Stimulated activated CD4-positive, alpha-beta T cell treated with anti-CD3 and anti-CD28 coated beads, Interleukin-2, amount 100 ng/mL, for 4 hours (primary cell): ENCODE results near the gene APOF.
"Not testable (repeated sequence)": the region's sequence is repeated elsewhere in the genome, so short reads cannot be mapped to it uniquely, and the experiment has no call there.

ENCODE experiments used
- DNase-seq: peaks from one replicate; pipeline ENCODE4 v3.0.0-alpha.2; 2020; ENCODE audit warnings: low read depth

Gene APOF, protein sequence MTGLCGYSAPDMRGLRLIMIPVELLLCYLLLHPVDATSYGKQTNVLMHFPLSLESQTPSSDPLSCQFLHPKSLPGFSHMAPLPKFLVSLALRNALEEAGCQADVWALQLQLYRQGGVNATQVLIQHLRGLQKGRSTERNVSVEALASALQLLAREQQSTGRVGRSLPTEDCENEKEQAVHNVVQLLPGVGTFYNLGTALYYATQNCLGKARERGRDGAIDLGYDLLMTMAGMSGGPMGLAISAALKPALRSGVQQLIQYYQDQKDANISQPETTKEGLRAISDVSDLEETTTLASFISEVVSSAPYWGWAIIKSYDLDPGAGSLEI

DNA sequence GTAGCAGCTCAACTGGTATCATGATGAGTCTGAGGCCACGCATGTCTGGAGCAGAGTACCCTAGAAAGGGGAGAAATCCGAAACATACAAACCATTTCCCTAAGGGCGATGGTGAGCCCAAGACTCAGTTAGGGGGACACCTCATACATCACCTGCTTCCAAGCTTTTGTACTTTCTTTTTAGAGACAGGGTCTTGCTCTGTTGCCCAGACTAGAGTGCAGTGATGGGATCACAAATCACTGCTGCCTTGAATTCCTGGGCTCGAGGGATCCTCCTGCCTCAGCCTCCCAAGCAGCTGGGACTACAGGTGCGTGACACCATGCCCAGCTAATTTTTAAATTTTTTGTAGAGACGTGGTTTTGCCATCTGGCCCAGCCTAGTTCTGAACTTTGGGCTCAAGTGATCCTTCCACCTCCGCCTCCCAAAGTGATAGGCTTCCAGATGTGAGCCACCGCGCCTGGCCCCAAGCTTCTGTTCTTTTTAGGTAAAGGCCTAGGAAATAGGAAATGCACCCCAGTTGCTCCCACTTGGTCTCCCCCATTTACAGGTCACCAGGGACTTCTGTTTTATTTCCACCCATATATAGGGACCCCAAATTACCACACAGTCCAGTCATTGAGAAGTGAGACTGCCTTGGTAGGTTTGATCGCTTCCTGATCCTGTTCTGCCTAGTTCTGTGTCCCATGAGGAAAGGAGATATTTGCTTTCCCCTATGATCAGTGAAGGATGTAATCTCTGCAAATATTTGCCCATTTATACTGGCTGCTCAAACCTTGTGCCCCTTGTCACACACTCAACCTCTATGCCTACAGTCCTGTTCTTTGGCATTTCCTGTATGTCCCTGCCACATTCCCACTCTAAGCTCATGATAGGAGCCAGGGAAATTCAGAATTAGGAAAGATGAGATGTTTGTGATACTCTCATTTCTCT is at the start of gene APOF:
APOF (minus strand) TSS at position 728 of the 930 bp plus-strand sequence; CDS start at position 616, 112 bp downstream.
- DNase-seq = no peak

DNA sequence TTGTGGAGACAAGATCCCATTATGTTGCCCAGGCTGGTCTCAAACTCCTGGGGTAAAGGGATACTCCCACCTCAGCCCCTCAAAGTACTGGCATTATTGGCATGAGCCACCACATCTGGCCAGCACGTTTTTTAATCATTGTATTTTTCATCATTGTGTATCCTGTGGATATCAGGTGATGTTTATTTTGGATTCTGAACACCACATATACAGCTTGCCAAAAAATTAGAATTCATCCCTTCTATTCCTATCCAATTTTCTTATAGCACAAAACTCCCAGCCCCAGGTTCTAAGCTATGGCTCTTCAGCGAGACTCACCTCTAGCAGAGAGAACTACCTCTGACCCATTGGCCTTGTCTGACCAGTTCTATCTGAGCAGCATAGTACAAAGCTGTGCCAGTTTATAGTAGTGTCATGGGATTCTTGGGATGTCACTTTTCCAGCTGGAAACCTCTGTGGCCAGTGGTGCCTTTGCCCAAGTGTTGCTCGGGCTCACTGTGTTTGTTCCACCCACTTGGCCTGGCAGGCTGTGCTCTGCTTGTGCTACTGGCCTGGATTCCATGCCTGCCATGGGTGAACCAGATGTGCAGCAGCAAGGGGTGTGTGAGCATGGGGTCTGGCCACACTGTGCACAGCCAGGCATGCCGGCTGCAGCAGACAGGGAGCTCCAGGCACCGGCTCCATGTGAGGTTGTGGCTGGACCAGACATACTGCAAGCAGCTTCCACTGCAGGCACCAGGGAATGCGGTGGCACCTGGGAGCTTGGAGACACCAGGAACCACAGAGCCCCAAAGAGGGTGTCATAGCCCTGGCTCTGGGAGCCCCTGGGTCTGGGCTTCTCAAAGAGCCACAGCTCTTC is 49.4 kb upstream of the APOF start:
- DNase-seq = no peak

DNA sequence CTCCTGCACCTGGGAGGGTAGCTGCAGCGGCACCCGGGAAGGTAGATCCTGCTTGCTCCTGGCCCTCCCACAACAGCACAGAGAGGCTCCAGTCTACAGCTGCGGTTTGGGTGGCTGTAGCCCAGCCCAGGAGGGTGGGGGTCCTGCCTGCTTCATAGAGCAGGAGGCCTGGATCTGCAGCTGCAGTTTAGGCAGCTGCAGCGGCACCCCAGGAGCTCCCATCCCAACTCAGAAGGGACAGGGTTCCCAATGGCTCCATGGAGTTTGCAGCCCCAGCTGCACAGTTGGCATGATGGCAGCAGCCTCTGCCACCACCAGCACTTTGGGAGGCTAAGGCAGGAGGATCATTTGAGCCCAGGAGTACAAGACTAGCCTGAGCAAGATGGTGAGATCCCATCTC is 48.1 kb upstream of the APOF start:
- DNase-seq = no peak

DNA sequence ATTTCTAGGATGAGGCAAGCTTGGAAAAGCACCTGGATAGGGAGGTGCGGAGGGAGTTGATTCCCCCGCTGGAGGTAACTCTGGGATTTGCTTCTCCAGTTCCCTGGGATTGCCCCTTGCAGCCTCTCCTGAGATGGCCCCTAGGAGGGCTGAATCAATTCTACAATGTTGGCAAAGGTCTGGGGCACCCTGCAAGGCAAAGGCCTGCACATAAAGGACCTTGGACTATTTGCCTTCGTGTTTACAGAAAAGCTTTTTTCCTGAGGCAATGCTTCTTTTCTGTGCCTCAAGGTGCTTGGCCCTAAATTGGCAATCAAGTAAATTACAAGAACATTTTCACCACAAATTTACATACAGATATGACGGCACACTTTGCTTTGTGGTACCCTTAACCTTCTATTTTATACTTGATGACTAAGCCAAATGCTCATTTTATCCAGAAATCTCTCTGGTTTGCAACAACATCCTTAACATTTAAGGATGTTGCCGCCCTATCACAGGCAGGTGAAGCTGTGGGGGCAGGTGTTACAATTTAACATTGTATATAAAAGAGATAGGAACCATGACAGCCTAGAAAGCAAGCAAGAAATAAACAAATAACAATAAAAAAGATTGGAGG is 46.3 kb upstream of the APOF start:
- no peak for DNase-seq

DNA sequence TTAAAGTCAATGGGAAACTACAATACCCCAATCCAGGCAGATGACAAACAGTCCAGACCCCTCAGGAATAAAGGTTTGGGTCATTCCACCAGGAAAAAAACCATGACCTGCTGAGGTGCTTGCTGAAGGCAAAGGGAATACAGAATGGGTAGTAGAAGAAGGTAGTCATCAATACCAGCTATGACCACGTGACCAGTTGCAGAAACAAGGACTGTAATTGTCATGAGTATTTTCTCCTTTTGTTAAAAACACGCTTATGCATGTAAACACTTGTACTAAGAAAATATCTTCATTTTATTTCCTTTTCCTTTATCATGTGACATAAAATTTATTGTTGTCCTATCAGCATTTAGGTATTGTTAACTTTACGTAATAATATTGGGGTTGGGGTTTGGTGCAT is 41.6 kb upstream of the APOF start:
- DNase-seq = not testable (repeated sequence)

DNA sequence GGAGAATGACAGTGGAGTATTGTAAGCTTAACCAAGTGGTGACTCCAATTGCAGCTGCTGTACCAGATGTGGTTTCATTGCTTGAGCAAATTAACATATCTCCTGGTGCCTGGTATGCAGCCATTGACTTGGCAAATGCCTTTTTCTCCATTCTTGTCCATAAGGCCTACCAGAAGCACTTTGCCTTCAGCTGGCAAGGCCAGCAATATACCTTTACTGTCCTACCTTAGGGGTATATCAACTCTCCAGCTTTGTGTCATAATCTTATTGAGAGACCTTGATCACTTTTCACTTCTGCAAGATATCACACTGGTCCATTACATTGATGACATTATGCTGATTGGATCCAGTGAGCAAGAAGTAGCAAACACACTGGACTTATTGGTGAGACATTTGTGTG is 39.0 kb upstream of the APOF start:
- not testable (repeated sequence) for DNase-seq

DNA sequence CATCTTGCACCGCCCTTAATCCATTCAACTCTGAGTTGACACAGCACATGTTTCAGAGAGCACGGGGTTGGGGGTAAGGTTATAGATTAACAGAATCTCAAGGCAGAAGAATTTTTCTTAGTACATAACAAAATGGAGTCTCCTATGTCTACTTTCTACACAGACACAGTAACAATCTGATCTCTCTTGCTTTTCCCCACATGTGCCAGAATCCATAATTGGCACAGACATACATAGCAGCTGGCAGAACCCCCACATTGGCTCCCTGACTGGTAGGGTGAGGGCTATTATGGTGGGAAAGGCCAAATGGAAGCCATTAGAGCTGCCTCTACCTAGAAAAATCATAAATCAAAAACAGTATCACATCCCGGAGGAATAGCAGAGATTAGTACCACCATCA is 38.5 kb upstream of the APOF start:
- DNase-seq = not testable (repeated sequence)

DNA sequence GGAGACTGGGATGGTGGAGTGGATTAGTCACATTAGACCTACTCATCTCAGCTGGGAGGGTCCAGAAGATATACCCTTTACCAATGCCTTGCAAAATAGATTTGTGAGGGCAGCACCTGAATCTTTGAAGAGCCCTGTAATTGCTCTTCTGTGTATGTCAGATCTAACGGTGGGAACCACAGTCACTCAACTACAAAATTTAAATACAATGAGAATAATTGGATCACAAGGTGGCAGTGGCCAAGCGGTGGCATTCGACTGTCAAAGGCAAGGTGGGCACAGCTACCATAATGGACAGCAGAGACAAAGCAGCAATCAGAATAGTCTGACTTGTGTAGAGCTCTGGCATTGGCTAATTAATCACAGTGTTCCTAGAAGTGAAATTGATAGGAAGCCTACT is 36.8 kb upstream of the APOF start:
- DNase-seq = not testable (repeated sequence)

DNA sequence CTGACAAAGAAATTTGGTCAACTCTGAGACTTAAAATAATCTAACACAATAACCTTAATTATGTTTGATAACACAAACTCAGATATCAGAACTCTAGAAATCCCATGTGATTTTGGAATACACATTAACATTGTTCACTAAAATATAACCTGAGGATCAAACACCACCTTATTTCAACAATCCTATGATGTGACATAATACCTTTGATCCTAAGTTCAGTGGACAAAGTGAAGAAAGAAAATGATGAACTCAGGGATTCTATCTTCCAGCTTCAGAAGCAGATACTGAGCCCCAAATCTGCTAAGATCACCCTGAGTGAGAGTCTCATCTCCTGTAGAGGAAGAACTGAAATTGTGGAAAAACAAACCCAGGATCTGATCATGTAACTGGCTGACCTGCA is 35.7 kb upstream of the APOF start:
- no peak for DNase-seq

DNA sequence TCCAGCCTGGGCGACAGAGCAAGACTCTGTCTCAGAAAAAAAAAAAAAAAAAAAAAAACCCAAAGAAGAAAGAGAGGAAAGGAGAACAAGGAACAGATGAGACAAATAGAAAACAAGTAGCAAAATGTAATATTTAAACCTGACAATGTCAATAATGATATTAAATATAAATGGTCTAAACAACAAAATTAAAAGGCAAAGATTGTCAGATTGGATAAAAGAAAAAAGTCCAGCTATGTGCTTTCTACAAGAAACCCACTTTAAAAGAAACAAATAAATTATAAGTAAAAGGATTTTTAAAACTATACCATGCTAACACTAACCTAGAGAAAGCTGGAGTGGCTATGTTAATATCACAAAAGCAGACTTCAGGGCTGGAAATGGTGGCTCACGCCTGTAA is 29.7 kb upstream of the APOF start:
- no peak for DNase-seq

DNA sequence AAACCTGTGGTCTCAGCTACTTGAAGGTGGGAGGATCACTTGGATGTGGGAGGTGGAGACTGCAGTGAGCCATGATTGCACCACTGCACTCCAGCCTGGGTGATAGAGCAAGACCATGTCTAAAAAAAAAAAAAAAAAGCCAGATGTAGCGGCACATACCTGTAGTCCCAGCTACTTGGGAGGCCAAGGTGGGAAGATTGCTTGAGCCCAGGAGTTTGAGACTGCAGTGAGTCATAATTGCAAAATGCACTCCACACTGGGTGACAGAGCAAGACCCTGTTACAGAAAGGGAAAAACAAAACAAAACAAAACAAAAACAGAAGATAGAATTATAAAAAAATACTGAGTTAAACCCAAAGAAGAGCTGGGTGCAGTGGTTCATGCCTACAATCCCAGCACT is 29.1 kb upstream of the APOF start:
- DNase-seq = no peak

DNA sequence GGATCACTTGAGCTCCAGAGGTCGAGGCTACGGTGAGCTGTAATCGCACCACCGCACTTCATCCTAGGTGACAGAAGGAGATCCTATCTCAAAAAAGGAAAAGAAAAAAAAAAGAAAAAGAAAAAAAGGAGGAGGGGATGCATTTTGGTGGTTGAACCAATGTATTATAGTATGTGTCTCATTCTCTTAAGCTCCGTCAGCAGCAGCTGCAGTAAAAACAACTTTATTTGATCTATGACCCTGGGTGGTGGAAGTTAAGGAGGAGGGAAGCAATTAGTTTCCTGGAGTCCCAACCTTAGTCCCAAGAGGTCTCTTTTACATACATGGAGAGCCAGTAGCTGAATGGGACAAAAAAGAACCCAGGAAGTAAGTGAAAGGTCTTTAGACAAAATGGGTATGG is 26.8 kb upstream of the APOF start:
- DNase-seq = no peak

DNA sequence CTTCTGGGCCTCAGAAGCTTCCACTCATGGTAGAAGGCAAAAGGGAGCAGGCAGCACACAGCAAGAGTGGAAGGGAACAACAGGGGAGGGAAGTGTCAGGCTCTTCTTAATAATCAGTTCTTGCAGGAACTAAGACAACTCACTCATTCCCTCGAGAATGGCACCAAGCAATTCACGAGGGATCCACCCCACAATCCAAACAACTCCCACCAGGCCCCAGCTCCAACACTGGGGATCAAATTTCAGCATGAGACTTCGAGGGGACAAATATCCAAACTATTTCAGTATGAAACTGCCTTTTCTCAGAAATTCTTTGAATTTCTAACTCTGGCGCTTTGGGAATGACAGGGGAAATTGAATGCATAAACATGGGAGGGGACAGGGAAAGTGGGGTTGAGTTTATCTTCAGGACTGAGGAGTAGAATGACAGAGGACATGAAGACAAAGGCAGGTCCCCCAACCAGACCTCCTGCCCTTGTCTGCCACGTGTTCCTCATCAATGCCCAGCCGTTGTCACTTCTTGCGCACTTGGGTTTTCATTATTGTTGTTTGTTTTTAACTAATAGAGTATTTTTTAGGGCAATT is 24.6 kb upstream of the APOF start:
- no peak for DNase-seq

DNA sequence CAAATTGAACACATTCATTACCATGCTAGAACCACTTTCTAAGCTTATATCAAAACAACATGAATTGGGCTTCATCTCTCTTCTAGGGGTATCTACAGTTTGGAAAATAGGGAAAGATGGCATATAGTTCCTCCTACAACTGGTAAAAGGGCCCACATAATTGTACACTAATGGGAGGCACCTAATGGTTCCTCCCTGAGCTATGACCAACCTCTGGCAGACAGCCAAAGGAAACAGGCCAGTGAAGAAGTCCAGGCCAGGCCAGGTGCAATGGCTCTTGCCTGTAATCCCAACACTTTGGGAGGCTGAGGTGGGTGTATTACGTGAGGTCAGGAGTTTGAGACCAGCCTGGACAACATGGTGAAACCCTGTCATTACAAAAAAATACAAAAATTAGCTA is 23.2 kb upstream of the APOF start:
- DNase-seq = no peak

DNA sequence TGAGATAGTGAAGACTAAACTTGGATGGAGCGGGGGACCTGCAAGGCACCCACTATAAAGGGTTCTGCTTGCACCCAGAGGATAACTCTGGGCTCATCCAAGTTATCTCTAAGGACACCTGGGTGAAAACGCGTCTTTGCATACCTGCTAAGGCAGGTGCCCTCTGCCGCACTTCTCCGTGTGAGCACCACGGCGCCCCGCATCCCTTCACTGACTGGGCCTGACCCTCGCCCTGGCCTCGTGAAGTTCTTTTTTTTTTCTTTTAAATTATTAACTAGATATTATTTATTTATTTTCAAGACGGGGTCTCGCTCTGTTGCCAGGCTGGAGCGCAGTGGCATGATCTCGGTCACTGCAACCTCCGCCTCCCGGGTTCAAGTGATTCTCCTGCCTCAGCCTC is 20.0 kb upstream of the APOF start:
- DNase-seq = no peak

DNA sequence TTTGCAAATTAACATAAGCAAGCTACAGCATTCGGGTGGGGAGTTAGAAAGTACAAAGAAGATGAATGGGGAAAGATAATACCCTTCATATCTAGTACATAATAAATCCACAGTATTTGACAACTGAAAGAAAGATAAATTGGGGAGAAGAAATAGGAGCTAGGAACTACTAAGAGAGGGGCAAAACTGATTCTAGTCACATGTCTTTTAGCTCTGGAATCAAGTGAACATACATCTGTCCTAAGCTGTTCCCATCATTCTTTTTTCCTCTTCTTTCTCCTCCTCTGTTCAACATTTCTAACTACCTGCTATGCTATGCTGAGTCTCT is 15.3 kb upstream of the APOF start:
- DNase-seq = no peak

DNA sequence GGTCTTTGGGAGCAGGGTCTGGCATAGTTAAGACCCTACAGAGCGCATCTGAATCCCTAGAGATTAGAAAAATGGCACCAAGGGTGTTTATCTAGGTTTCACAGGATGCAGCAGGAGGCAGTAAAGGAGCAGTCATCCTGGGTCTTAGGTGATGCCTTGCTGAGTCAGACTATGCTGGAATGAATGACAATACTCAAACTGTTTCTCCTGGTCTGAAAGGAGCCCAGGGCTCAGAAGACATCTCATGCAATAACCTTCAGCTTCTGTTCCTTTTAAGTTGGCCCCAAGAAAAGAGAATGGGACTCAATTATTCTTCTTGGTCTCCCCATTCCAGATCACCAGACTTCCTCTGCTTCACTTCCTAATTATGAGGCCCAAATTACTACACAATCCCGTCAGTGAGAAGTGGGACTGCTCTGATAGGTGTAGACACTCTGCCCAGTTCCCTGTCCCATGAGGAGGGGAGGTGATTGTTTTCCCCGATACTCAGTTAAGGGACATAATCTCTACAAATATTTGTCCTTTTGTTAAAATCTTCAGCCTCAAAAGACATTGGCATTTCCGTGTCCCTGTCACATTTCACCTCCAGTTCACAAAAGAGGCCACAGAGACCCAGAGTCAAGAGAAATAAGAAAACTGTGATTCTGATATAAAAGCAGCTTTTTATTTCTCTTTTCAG is 14.8 kb upstream of the APOF start:
- no peak for DNase-seq

DNA sequence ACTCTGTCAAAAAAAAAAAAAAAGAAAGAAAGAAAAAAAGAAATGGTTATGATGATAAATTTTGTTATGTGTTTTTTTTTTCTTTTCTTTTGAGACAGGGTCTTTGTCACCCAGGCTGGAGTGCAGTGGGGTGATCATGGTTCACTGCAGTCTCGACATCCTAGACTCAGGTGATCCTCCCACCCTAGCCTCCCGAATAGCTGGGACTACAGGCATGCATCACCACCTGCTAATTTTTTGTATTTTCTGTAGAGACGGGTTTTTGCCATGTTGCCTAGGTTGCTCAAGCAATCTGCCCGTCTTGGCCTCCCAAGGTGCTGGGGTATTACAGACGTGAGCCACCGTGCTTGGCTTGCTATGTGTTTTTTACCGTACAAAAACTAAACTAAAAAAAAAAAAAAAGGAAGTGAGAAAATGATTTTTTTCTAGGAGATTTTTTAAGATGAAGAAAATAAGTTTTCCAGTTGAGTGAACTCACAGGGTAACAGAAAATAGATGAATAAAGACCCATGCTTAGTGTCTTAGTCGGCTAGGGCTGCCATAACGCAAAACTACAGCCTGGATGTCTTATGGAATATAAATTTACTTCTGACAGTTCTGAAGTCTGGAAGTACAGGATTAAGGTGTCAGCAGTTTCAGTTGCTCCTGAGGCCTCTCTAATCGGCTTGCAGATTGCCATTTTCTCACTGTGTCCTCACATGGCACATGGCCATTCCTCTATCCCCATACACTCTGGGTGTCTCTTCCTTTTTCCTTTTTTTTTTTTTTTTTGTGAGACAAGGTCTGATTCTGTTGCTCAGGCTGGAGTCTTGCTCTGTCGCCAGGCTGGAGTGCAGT is 13.2 kb upstream of the APOF start:
- DNase-seq = no peak

DNA sequence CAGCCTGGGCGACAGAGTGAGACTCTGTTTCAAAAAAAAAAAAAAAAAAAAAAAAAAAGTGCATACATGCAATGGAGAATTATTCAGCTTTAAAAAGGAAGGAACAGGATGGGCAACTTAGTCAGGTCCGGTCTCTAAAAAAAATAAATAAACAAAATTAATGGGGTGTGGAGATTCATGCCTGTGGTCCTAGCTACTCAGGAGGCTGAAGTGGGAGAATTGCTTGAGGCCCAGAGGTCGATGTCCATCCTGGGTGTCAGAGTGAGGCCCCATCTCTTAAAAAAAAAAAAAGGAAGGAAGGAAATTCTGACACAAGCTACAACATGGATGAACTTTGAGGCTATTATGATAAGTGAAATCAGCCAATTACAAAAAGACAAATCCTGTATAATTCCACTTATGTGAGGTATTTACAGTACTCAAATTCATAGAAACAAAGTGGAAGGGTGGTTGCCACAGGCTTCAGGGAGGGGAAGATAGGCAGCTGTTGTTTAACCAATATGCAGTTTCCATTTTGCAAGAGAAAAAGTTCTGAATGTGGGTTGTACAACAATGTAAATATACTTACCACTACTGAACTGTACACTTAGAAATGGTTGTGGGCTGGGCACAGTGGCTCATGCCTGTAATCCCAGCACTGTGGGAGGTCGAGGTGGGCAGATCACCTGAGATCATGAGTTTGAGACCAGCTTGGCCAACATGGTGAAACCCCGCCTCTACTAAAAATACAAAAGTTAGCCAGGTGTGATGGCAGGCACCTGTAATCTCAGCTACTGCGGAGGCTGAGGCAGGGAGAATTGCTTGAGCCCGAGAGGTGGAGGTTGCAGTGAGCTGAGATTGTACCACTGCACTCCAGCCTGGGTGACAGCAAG is 12.3 kb upstream of the APOF start:
- DNase-seq = no peak
